ENCODE data around the gene FGF9. TPM values are rescaled to one million over a fixed set of nuclear protein-coding genes. Genes with fewer than 3 reads are reported as not detected.

Gene FGF9
- total RNA-seq, 1 experiment from 2014 or later, result 0.21 TPM

DNA sequence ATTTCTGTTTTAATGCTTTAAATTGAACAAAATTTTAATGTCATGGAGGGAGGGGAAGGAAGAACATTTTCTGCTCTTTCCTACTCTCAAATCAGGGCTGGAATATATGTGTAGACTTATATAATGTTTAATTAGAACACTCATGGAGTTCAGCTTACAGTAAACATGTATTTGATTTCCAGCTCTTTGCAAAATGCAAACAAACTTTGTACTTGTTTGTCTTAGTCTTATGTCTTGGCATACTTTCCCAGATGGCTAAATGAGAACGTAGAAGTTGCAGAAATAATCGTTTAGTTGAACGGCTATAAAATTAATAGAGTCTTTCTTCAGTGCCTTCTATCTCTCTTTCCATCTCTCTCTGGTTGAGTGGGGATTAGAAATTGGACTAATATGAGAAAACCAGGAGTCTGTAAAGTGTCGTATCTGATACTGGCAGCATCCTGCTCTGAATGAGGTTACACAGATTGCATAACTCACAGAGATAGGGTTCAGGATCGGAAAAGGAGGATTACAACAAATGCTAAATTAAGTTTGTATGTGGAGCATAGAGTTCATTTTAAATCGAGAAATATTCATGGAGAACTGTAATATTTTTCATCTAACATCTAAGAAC is 82.3 kb downstream of the FGF9 start:
- CTCF ChIA-PET, result no interaction called here

More for the DNA sequence above, 82.3 kb downstream of the FGF9 start:
- H3K4me3 ChIP-seq (ENCODE audit: low read depth, low read length, poor library complexity, severe bottlenecking), result no peak overlapping the region
- no TSS peak for BruUV-seq (replicated peaks)
- intact Hi-C loops (cut with micrococcal nuclease; ENCODE audit: unreplicated experiment), result no loop called here
- no peak for DNase-seq (ENCODE audit: low spot score)
- H3K27ac ChIP-seq (ENCODE audit: low read depth, low read length, poor library complexity, severe bottlenecking), result no peak overlapping the region
- no peaks in the 10 kb centered on the region for H3K4me1 ChIP-seq (ENCODE audit: insufficient read depth, low read length, poor library complexity, severe bottlenecking)
- TF ChIP-seq CTCF (conservative IDR thresholded peaks at IDR 0.05; ENCODE audit: low read depth, low read length), result no peak
- no peak for TF ChIP-seq EZH2 (IDR thresholded peaks at IDR 0.05; ENCODE audit: borderline replicate concordance, low read depth, low read length, poor library complexity, severe bottlenecking)
- no peaks in the 10 kb centered on the region for H3K9me3 ChIP-seq (ENCODE audit: low read depth, low read length, poor library complexity, severe bottlenecking)
- POLR2A ChIA-PET (ENCODE audit: low non-redundant PET), result no interaction called here
- H3K36me3 ChIP-seq (ENCODE audit: insufficient read depth, low read length, poor library complexity, severe bottlenecking), result no peaks in the 10 kb centered on the region
- no peaks in the 10 kb centered on the region for H3K27me3 ChIP-seq (replicated peaks; ENCODE audit: insufficient read depth, low read depth, low read length, poor library complexity)

Other genes with a start within 250 kb of the FGF9 start
- 98.9 and 110 TPM in 2 replicates for gene ZDHHC20, start 211.8 kb upstream of the FGF9 start, total RNA-seq (2021)
- 53.5 and 56.0 TPM in 2 replicates for gene MICU2, start 66.9 kb upstream of the FGF9 start, total RNA-seq (2021)